Thyroid gland (tissue), 4 donors: ENCODE data around the gene HAP1. TPM values are rescaled to one million over a fixed set of nuclear protein-coding genes. Genes with fewer than 3 reads are reported as not detected.

Experiments
- DNase-seq, 2 donors: peaks; one replicate each; pipeline ENCODE4 v3.0.0-alpha.2; 2019
- H3K27ac ChIP-seq, 3 donors: fragments of 200-600 bp; sonication (generic); 1 replicate in 2 of 3; 2 replicates in 1 of 3; pipeline ENCODE4 v1.5.1; 2016 to 2019; ENCODE audit warnings: mild to moderate bottlenecking in 1 of 3, moderate library complexity in 1 of 3
- H3K27me3 ChIP-seq: fragments of 200-600 bp; sonication (generic); one replicate; pipeline ENCODE4 v1.5.1; 2019
- H3K36me3 ChIP-seq, 2 donors: fragments of 200-600 bp; sonication (generic); one replicate each; pipeline ENCODE4 v1.5.1; 2016 to 2019
- H3K4me1 ChIP-seq, 2 donors: fragments of 200-600 bp; sonication (generic); one replicate each; pipeline ENCODE4 v1.5.1; 2017 to 2019
- H3K4me3 ChIP-seq, 3 donors: fragments of 200-600 bp; sonication (generic); replicated peaks in 1 of 3; 1 replicate in 2 of 3; 2 replicates in 1 of 3; pipeline ENCODE4 v1.5.1; 2016; ENCODE audit warnings: mild to moderate bottlenecking in 1 of 3
- H3K9me3 ChIP-seq: fragments of 200-600 bp; sonication (generic); one replicate; pipeline ENCODE4 v1.5.1; 2017
- POLR2A ChIP-seq, 2 donors: fragments of 450-650 bp; IDR thresholded peaks; one replicate each; pipeline ENCODE4 v1.6.1; 2017; ENCODE audit warnings: antibody characterized with exemption in 2 of 2, mild to moderate bottlenecking in 2 of 2, moderate library complexity in 1 of 2
- WGBS, 2 donors: methylation state at CpG; one replicate each; pipeline ENCODE4 v1.1.5; 2017; 5-methylcytosine and 5-hydroxymethylcytosine counted together
- intact Hi-C: fragments of 100-400 bp; cut with DNase I; formaldehyde crosslinking; loops from one replicate; pipeline ENCODE4 v1.15.1; 2023
- total RNA-seq, 4 donors: library from RNA; depleted of rRNA; stranded (reverse); fragments of >200 nt; gene quantifications; one replicate each; pipeline ENCODE4 v1.2.3, GENCODE V29; 2016
- TF ChIP-seq, protein P1 (sequence below), 6 experiments: fragments of 200-600 bp in 3 of 6; fragments of 450-650 bp in 3 of 6; sonication (generic) in 3 of 6; IDR thresholded peaks; one replicate each; pipeline ENCODE4 v1.5.1; 2016 to 2019; ENCODE audit warnings: antibody characterized with exemption in 6 of 6, mild to moderate bottlenecking in 2 of 6, inconsistent platforms in 1 of 6, moderate library complexity in 1 of 6

The HAP1 gene
- total RNA-seq, 4 donors from 2014 or later = 0.94 to 12.7 (median 1.9) TPM

GRCh38 chr17:41739661-41740352 lies 5.4 kb upstream of the HAP1 start:
- H3K4me1 ChIP-seq = peaks cover 18 to 43% of the 10 kb centered on the region in 2 donors

DNA sequence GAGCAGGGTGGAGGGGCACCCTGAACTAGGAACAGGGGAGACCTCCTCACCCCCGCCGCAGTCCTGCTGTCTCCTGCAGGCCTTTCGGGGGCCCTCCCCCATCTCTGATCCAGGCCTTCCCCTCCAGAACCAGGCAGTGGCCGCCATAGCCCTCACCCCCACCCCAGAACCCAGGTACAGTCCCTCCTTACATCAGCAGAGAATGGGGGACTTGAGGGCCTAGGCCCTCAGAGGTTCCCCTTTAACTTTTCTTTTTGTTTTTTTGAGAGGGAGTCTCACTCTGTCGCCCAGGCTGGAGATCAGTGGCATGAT lies 4.3 kb upstream of the HAP1 start:
- TF ChIP-seq, protein P1, sequence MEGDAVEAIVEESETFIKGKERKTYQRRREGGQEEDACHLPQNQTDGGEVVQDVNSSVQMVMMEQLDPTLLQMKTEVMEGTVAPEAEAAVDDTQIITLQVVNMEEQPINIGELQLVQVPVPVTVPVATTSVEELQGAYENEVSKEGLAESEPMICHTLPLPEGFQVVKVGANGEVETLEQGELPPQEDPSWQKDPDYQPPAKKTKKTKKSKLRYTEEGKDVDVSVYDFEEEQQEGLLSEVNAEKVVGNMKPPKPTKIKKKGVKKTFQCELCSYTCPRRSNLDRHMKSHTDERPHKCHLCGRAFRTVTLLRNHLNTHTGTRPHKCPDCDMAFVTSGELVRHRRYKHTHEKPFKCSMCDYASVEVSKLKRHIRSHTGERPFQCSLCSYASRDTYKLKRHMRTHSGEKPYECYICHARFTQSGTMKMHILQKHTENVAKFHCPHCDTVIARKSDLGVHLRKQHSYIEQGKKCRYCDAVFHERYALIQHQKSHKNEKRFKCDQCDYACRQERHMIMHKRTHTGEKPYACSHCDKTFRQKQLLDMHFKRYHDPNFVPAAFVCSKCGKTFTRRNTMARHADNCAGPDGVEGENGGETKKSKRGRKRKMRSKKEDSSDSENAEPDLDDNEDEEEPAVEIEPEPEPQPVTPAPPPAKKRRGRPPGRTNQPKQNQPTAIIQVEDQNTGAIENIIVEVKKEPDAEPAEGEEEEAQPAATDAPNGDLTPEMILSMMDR (IDR thresholded peaks at IDR 0.05) = no peak
- no peak for TF ChIP-seq POLR2A (IDR thresholded peaks at IDR 0.05)
- peak overlapping the region in 2 of 3 donors; percentile 13 to 60 for H3K27ac ChIP-seq
- no peaks in the 10 kb centered on the region for H3K27me3 ChIP-seq
- 94% methylated on average over 5 of the region's 5 CpGs for WGBS, 2 donors
- no peak overlapping the region for H3K4me3 ChIP-seq
- H3K36me3 ChIP-seq = no peaks in the 10 kb centered on the region
- DNase-seq = no peak
- H3K4me1 ChIP-seq = peaks cover 25 to 52% of the 10 kb centered on the region in 2 donors
- intact Hi-C loops = loop anchor here (10.0 kb wide), 2 partner anchors 146 to 226 kb away; partner anchors contain the start of gene CNP
- H3K9me3 ChIP-seq = no peaks in the 10 kb centered on the region

More at GRCh38 chr17:41739661-41740352, 5.4 kb upstream of the HAP1 start:
- H3K36me3 ChIP-seq = no peaks in the 10 kb centered on the region
- no peaks in the 10 kb centered on the region for H3K27me3 ChIP-seq
- DNase-seq = peak; percentile 29 to 55
- intact Hi-C loops = loop anchor here (10.0 kb wide), 2 partner anchors 145 to 225 kb away; partner anchors contain the start of gene CNP
- WGBS, 2 donors = 55 to 64% methylated on average over 6 to 9 of the region's 9 CpGs
- H3K27ac ChIP-seq = peak overlapping the region in 2 of 3 donors; percentile 6 to 49
- TF ChIP-seq POLR2A (IDR thresholded peaks at IDR 0.05) = no peak
- TF ChIP-seq, protein P1 (IDR thresholded peaks at IDR 0.05) = no peak
- no peaks in the 10 kb centered on the region for H3K9me3 ChIP-seq
- no peak overlapping the region for H3K4me3 ChIP-seq

- Histone ChIP-seq H3K27me3 (no peaks in the 10 kb centered on the region), H3K4me1 (peaks cover 27 to 55% of the 10 kb centered on the region in 2 donors), H3K36me3 (no peaks in the 10 kb centered on the region), H3K27ac (peak overlapping the region in 2 of 3 donors; percentile 13 to 60), H3K9me3 (no peaks in the 10 kb centered on the region), H3K4me3 (no peak overlapping the region)
- peak; percentile 75 to 80 for DNase-seq
- 31 to 32% methylated on average over 10 of the region's 10 CpGs for WGBS, 2 donors
- intact Hi-C loops = loop anchor here (10.0 kb wide), 2 partner anchors 147 to 227 kb away; partner anchors contain the start of gene CNP
- TF ChIP-seq POLR2A (IDR thresholded peaks at IDR 0.05) = no peak
- TF ChIP-seq, protein P1 (IDR thresholded peaks at IDR 0.05) = peak; percentile 96 to 98 (median 97)
Observed at GRCh38 chr17:41738077-41738800, 3.8 kb upstream of the HAP1 start.

DNA sequence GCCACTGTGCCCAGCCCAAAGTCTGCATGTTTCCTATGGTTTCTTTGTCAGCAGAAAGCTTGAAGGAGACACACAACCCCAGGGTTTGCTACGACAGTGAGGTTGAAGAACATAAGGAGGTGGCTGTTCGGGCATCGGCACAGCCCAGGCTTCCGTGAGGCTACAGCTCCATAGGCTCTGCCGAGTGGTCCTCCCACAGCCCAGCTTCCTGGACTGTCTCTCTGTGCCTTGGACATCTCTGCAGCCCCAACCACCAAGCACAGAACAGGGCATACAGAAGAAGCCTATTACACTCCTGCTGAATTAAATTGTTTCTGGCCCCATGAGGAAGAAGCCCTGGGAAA lies 3.2 kb upstream of the HAP1 start:
- TF ChIP-seq, protein P1 (IDR thresholded peaks at IDR 0.05) = no peak
- WGBS, 2 donors = 32 to 49% methylated on average over 5 of the region's 5 CpGs
- intact Hi-C loops = loop anchor here (2.0 to 10.0 kb wide), 3 partner anchors 65 to 227 kb away; partner anchors contain the start of gene CNP
- Histone ChIP-seq H3K9me3 (no peaks in the 10 kb centered on the region), H3K27me3 (no peaks in the 10 kb centered on the region), H3K36me3 (no peaks in the 10 kb centered on the region), H3K4me1 (peaks cover 27 to 55% of the 10 kb centered on the region in 2 donors), H3K4me3 (no peak overlapping the region), H3K27ac (no peak overlapping the region)
- no peak for DNase-seq
